RKO (cell line): ENCODE data around the gene PRKCA.

Experiments used
- DNase-seq: peaks from one replicate; pipeline ENCODE4 v3.0.0-alpha.2; 2016; ENCODE audit warnings: low spot score

PRKCA gene

DNA sequence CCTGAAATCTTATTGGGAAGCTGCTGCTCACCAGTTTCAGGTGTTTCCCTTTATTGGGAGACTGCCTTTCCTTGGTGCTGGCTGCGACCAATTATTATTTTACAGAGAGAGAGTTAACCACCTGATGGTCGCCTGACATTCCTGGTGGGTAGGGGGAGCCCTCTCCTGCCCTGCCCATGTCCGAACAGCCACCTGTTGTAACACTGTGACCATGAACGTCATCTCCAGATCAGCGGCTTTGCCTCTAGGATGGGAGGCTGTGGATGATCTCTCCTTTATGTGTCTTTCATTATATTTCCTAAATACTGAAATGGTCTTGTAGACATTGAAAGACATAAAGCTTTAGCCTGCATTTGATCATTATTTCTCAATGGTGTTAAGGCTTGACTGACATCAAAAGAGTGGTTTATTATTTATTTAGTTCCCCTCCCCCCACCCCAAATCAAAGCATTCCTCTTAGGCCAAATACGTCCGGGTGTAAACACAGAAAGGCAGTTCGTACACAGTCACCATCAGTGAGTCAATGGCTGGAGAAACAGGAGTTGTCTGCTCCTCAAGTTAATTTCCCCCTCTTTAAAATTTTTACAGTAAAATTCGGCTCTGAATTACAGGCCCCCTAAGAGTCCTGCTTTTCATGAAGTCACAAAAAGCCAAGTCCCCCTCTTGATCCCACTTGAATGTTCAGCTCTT, 474.7 kb downstream of the PRKCA start:
- no peak for DNase-seq

- no peak for DNase-seq
These were observed 475.3 kb downstream of the PRKCA start for GRCh38 chr17:66777689-66778225.

- no peak for DNase-seq
These were observed 476.3 kb downstream of the PRKCA start for GRCh38 chr17:66778531-66779236.

DNA sequence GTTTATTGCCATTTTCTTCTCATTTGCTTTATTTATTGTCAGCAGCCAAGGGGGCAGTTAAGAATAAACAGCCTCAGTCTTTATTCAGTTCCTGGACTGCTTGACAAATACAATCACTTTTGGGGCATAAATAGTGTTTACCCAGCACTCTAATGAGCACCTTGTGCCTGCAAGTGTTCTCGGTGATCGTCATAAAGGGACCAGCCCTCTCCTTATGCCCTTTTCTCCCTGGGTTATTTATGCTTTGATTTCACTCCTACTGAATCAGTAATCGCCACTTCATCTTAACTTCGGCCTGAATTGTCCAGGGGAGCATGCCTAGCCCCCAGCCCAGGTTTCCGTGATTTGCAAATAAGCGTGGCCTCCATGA, 476.8 kb downstream of the PRKCA start:
- DNase-seq, result no peak

- DNase-seq, result no peak
These were observed 478.7 kb downstream of the PRKCA start for GRCh38 chr17:66781135-66781534.

- DNase-seq, result no peak
These were observed 480.4 kb downstream of the PRKCA start for GRCh38 chr17:66782851-66783250.

- DNase-seq, result no peak
These were observed 481.4 kb downstream of the PRKCA start for GRCh38 chr17:66783656-66784381.

DNA sequence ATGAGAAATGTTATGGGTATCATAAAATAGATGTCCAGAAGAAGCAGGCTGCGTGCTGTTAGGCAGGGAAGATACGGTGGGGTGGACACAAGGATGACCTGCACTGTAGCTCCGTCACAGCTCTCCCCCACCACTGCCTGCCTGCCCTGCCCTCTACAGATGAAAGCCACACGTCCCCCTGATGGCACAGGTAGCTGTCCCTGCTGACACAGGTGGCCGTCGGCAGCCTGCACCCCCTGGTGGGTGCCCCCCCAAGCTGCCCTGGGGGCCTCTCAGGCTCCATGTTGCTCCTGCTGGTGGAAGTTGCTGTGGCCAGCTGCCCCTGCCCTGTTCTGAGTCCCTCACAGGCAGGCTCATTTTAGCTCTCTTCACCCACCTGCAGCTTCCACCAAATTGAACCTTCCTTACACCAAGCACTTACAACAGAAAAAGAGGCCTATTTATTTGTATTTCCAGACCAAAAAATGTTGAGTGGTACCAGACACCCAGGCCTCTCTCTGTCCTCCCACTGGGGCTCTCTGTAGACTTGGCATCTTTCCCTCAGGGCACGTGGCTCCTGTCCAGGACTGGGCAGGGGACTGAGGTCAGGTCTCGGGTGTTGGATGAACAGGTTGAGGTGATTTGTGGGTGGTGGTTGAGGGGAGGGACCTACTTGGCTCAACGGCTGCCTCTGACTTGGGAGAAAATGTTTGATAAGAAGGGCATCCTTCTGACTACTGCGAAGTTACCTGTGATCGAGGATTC, 482.4 kb downstream of the PRKCA start:
- no peak for DNase-seq

DNA sequence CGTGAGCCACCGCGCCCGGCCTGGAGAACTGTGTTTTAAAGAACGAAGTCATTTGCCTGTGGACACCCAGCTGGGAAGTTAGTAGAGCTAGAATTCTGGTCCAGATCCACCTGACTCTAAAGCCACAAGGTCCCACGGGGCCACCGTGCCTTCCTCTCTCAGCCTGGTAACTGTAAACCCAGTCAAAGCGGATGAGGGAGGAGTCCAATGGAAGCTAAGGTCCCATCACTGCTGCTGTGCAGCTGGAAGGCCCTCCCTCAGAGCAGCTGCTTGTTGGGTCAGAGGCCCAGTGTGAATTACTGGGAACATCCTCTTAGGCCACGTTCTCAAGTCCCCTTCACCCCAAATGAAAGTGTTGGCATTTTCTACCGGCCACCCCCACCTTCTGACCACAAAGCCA, 483.7 kb downstream of the PRKCA start:
- no peak for DNase-seq

GRCh38 chr17:66787914-66788313, 485.5 kb downstream of the PRKCA start:
- no peak for DNase-seq

- no peak for DNase-seq
These were observed 486.7 kb downstream of the PRKCA start for GRCh38 chr17:66789093-66789492.

GRCh38 chr17:66789961-66790437, 487.6 kb downstream of the PRKCA start:
- no peak for DNase-seq

DNA sequence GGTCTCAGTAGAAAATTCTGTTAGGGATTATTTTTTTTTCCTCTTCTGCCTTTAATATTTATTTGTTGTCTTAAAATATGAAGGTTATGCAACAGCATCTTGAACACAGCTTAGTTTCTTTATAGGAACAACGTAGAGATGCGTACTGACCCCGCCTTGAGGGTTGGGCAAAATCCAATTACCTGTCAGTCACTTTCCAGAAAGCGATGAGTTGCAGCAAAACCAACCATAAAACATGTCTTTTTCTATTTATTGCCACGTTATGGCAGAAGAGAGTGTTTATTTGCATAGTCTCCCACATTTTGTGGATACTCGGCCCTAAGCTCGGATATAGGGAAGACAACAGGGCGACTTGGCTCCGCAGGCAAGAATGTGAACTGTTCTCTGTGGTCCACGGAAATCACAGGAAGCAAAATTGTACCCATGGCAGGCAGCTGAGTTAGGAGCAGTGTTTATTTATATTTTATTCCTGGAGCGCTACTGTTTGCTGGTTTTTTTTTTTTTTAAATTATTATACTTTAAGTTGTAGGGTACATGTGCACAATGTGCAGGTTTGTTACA, 488.2 kb downstream of the PRKCA start:
- DNase-seq, result no peak

- no peak for DNase-seq
These were observed 488.9 kb downstream of the PRKCA start for GRCh38 chr17:66791347-66791746.

- DNase-seq, result no peak
These were observed 491.4 kb downstream of the PRKCA start for GRCh38 chr17:66793814-66794213.

GRCh38 chr17:66795486-66795885, 493.1 kb downstream of the PRKCA start:
- no peak for DNase-seq

DNA sequence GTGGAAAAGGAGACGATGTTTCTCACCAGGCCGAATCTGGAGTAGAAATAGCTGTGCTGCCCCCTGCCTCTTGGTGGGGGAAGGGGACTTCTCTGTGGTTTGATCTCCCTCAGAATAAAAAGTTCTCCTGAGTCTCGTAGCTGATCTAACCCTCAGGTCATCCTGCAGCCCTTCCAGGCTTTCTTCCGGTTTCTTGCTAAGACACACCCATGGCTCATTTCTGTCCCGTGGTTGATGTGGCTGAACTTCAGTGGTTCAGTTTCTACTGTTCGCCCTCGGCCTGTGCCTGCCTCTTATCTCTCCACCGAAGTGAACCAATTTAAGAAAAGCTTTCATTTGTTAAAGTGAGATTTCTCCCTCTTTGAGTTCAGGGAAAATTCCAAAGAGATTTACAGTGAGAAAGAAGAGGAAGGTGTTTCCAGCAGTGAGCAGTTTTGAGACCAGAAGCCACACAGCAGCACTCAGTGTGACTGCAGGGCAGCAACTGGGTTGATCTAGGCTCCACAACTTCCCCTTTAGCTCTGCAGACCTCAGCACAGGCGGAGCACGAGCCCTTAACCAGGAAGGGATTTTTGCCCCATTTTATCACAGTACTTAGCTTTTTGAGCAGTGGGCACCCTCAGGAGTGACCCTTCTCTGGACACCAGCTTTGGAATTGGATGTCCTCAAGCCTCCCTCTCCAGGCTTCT, 497.6 kb downstream of the PRKCA start:
- no peak for DNase-seq

DNA sequence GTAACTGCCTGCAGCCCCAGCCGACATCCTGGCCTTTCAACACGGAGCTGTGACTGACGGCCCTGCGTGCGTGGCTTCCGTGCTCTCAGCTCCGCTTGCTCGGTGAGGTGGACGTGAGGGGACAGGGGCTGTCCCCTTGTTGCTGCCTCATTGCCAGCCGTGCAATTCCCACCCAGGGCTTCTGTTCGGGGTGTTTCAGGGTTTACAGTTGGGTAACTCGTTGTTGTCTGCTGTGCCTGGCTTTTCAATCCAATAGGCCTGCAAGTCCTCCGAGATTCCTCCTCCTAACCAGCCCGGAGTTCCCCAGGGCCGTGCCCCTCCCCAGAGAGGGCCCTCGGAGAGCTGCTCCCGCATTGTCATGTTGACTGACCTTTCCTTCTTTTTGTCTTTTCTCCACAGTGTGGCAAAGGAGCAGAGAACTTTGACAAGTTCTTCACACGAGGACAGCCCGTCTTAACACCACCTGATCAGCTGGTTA, 501.1 kb downstream of the PRKCA start:
- no peak for DNase-seq

DNA sequence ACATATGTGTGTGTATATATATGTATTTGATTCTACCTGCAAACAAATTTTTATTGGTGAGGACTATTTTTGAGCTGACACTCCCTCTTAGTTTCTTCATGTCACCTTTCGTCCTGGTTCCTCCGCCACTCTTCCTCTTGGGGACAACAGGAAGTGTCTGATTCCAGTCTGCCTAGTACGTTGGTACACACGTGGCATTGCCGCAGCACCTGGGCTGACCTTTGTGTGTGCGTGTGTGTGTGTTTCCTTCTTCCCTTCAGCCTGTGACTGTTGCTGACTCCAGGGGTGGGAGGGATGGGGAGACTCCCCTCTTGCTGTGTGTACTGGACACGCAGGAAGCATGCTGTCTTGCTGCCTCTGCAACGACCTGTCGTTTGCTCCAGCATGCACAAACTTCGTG, 503.2 kb downstream of the PRKCA start:
- DNase-seq, result no peak

DNA sequence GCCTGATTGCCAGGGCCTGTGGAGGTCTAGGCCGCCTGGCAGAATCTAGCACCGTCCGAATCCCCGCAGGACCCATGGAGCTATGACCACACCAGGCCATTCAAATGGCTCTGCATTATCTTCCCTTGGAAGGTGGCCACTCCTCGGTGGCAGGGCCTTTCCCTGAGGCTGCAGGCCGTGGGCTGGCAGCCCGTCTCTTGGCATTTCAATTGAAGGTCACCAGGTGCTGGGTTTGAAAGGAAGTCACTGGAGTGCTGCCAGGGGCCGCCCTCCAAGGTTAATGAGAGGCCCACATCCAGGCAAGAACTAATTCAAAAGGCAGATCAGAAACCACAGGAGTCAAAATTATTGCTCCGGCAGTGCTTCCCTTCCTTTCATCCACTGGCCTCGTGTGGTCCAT, 504.8 kb downstream of the PRKCA start:
- no peak for DNase-seq

DNA sequence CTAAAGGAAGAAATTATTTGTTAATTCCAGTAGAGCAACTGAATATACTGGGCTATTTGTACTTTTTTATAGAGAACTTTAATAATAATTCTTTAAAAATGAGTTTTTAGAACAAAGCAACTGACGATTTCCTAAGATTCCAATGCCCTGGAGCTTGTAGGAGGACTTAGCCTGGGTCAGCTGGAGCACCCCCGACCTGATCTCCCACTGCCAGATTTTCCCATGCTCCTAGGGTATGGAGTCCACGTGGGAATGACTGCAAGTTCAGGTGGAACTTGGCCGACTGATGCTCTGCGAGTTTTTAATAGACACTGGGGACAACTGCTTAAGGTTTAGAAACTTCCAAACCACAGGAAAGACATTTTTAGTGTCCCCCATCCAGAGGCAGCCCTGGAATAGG, 507.0 kb downstream of the PRKCA start:
- DNase-seq, result no peak
